Progenitor cell of endocrine pancreas (in vitro differentiated cells): ENCODE results near the gene SAMD11. TPM values are rescaled to one million over a fixed set of nuclear protein-coding genes. Genes with fewer than 3 reads are reported as not detected.
A peak's percentile ranks its signal among the peaks of the same experiment; 100 is the strongest.

Experiments
- DNase-seq: peaks from one replicate; pipeline ENCODE4 v3.0.0; 2021; ENCODE audit warnings: low spot score; ENCODE audit not compliant: unreplicated experiment
- H3K27ac Mint-ChIP-seq: 2 replicates; pipeline ENCODE4 v1.8.0; 2021; ENCODE audit warnings: mild to moderate bottlenecking, moderate library complexity, mixed read lengths
- H3K27me3 Mint-ChIP-seq: 2 replicates; pipeline ENCODE4 v1.8.0; 2021; ENCODE audit warnings: mixed read lengths
- H3K36me3 Mint-ChIP-seq: 2 replicates; pipeline ENCODE4 v1.8.0; 2022; ENCODE audit warnings: mixed read lengths; ENCODE audit not compliant: insufficient read depth
- H3K4me1 Mint-ChIP-seq: 2 replicates; pipeline ENCODE4 v1.8.0; 2021; ENCODE audit warnings: low read depth, mixed read lengths
- H3K4me3 Mint-ChIP-seq: 2 replicates; pipeline ENCODE4 v1.8.0; 2021; ENCODE audit warnings: low read depth, mild to moderate bottlenecking, moderate library complexity, mixed read lengths
- H3K9me3 Mint-ChIP-seq: 2 replicates; pipeline ENCODE4 v1.8.0; 2021; ENCODE audit warnings: low read depth, mixed read lengths
- CTCF ChIP-seq: fragments of 200-600 bp; sonication (generic); IDR thresholded peaks from one replicate; pipeline ENCODE4 v1.5.0; 2021; ENCODE audit warnings: antibody characterized with exemption, mild to moderate bottlenecking; ENCODE audit not compliant: unreplicated experiment
- total RNA-seq: library from RNA; stranded (reverse); gene quantifications from 2 replicates; pipeline ENCODE4 v1.2.1, GENCODE V29; 2021

SAMD11 gene
- total RNA-seq, 1 donor from 2014 or later: 42.9 TPM

GRCh38 chr1:940107-941014 is 16.6 kb downstream of the SAMD11 start:
- no peak for TF ChIP-seq CTCF
- DNase-seq: peak; percentile 59
- H3K4me3 Mint-ChIP-seq: peak overlapping the region; percentile 51
- H3K27ac Mint-ChIP-seq: no peak overlapping the region
- peaks cover 18% of the 10 kb centered on the region for H3K4me1 Mint-ChIP-seq
- H3K36me3 Mint-ChIP-seq: peaks cover 4% of the 10 kb centered on the region
- no peaks in the 10 kb centered on the region for H3K9me3 Mint-ChIP-seq
- peaks cover 10% of the 10 kb centered on the region for H3K27me3 Mint-ChIP-seq

GRCh38 chr1:941015-941587 is 17.4 kb downstream of the SAMD11 start:
- no peak for DNase-seq
- Mint-ChIP-seq H3K27me3 (peaks cover 6% of the 10 kb centered on the region), H3K4me1 (peaks cover 17% of the 10 kb centered on the region), H3K36me3 (peaks cover 6% of the 10 kb centered on the region), H3K27ac (peak overlapping the region; percentile 45), H3K4me3 (peak overlapping the region; percentile 66), H3K9me3 (no peaks in the 10 kb centered on the region)
- TF ChIP-seq CTCF: no peak

GRCh38 chr1:941588-942383 is 18.1 kb downstream of the SAMD11 start:
- no peak for TF ChIP-seq CTCF
- H3K27ac Mint-ChIP-seq: no peak overlapping the region
- peaks cover 16% of the 10 kb centered on the region for H3K4me1 Mint-ChIP-seq
- H3K9me3 Mint-ChIP-seq: no peaks in the 10 kb centered on the region
- peaks cover 6% of the 10 kb centered on the region for H3K27me3 Mint-ChIP-seq
- peak; percentile 53 for DNase-seq
- peak overlapping the region; percentile 66 for H3K4me3 Mint-ChIP-seq
- peaks cover 6% of the 10 kb centered on the region for H3K36me3 Mint-ChIP-seq

GRCh38 chr1:942411-942821 is 18.7 kb downstream of the SAMD11 start:
- H3K9me3 Mint-ChIP-seq: no peaks in the 10 kb centered on the region
- H3K4me1 Mint-ChIP-seq: peaks cover 15% of the 10 kb centered on the region
- no peak for DNase-seq
- TF ChIP-seq CTCF: no peak
- H3K27ac Mint-ChIP-seq: no peak overlapping the region
- H3K36me3 Mint-ChIP-seq: peaks cover 10% of the 10 kb centered on the region
- H3K27me3 Mint-ChIP-seq: peaks cover 6% of the 10 kb centered on the region
- H3K4me3 Mint-ChIP-seq: no peak overlapping the region
